HG03175 (cell line): ENCODE measurements around the gene PHF21B.
"Not testable (repeated sequence)": the region's sequence is repeated elsewhere in the genome, so short reads cannot be mapped to it uniquely, and the experiment has no call there.

Experiments
- ATAC-seq: cut with Tn5 transposase; IDR thresholded peaks from one replicate; pipeline ENCODE4 v1.9.1; 2021; ENCODE audit warnings: mild to moderate bottlenecking, moderate library complexity; ENCODE audit not compliant: unreplicated experiment

PHF21B gene

DNA sequence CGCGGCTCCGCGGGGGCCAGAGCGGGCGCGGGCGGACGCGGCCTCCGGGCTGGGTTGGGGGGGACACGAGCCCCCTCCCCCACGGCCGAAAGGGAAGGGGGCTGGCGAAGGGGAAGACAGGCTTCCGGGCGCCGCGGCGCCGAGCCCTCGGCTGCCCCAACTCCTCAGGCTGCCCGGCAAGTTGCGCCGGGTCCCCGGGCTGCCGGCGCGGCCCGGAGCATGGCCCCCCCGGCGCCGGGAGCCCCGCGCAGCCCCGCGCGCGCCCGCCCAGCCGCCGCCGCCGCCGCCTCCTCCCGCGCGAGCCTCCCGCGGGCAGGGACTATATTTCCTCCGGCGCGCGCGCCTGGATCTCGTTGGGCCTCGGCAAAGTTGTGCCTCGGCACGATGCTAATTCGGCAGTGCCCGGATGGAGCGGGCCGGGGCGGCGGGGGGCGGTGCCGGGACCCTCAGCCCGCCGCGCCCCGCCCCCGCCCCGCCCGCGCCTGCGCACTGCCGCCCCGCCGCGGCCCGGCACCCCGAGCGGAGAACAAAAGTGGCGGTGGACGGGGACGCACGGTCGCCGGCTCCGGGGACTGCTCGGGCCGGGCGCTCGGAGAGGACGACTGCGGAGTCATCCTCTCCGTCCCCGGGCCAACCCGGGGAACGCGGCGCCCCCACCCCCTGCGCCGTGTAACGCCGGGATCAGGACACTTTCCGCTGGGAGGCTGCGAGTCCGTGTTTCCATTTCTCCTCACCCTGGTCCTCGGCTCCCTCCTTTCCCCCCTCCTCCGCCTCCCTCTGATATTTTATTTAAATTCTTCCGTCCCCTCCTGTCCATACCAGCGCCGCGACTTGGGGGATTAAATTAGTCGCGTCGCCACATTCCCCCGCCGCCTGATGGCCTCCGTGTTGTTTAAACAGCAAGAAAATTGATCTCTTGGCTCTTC, at the start of gene PHF21B:
TSS of gene PHF21B (minus strand) at position 400 of the 926 bp plus-strand sequence. CDS start 456 bp downstream, outside the sequence.
- ATAC-seq = no peak

DNA sequence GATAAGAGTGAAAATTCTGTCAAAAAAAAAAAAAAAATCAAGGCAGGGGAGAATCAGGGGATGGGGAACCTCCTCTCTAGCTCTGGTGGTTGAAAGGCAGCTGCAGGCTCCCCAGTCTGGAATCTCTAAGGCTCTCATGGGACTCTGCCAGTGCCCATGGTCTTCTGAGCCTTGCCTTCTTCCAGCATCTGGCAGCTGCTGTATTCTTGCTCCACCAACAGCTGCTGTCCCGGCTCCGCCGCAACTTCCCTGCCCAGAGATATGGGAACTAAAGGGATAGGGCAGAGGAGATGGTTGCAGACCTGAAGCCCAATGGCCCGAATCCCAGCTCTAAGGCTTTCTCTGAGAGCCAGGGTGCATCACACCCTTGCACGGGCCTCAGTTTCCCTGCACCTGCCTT, 49.5 kb upstream of the PHF21B start:
- no peak for ATAC-seq

DNA sequence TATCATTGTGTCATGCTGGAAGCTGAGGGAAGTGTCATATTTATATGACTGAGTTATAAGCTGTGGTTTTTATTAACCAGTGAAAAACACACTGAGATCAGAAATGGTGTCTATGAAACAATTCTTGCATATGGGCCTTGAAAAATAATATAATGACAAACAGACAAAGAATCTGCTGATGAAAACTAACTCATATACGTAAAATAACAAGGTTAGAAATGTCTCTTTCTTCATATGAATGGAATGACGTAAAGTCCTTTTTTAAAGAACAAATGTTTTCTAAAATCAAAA, 48.8 kb upstream of the PHF21B start:
- no peak for ATAC-seq

DNA sequence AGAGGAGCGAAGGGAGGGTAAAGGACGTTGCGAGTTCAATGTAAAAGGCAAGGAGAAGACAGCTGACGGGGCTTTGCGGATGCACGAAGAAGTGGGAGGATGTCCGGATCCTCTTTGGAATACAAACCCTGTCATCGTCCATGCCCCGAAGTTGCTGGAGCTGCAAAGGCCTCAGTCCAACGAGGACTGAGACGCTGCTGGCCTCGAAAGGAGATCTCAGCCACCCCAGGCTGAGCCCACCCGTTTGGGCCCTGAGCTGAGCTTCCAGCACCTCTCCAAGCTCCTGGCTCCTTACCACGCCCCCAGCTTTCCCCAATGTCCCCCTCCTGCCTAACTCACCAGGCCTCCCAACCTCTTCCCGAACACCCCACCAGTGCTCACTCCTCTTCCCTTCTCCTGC, 46.1 kb upstream of the PHF21B start:
- ATAC-seq = no peak

DNA sequence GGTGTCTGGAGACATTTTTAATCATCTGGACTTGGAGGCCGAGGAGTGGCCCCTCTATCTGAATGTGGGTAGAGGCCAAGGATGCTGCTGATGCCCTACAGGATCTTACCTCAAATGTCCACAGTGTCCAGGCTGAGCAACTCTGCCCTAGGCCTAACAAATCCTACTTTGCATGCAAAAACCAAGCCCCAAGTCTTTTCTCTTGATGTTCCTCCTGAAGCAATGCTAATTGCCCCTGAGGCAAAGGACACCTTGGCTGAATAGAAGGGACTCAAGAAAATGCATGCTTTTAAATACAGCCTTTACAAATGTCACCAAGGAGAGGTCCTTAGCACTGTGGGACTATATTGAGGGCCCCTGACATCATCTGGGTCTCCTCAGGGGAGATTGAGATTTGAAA, 43.8 kb upstream of the PHF21B start:
- no peak for ATAC-seq

DNA sequence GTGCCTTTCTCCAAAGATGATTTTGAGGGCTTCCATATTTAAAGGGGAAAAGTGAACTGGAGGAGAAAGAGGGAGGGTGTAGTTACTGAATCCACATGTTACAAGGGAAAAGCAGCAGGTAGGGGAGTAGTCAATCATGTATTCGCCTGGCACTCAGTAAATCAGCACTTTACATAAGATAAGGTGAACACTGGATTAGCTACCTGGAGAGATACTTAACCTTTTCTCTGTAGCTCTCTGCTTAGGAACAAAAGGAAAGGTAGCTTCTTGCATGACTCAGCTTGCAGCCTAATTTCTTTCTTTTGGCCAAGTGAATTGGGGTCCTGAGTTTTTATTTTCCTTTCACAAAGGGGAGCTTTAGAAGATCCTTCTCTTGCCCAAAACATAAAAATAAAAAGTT, 43.3 kb upstream of the PHF21B start:
- ATAC-seq = no peak

DNA sequence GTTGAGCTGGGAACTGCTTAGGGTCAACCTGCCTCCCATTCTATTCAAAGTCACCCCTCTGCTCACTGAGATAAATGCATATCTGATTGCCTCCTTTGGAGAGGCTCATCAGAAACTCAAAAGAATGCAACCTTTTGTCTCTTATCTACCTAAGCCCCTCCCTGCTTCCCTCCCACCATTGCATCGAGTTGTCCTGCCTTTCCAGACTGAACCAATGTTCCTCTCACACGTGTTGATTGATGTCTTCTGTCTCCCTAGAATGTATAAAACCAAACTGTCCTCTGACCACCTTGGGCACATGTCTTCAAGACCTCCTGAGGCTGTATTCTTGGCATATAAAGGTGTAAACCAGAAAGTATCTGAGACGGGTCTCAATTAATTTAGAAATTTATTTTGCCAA, 42.9 kb upstream of the PHF21B start:
- not testable (repeated sequence) for ATAC-seq

DNA sequence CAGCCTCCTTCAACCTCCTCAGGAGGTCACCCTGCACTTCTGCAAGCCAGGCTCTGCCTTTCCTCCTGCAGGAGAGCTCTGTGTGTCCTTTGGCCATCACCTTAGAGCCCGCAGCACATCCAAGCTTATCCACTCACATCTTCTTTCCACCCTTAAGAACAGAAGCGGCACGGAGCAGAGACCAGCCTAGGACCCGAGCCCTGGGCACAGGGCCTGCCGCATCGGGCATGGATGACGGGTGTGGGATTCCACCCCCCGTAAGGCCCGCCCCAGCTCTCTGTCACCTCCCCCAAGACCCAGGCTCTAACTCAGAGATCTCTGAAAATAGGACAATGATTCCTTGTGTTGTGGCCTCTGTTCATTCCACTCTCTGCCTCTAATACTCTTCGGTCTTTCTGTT, 42.1 kb upstream of the PHF21B start:
- ATAC-seq = no peak

DNA sequence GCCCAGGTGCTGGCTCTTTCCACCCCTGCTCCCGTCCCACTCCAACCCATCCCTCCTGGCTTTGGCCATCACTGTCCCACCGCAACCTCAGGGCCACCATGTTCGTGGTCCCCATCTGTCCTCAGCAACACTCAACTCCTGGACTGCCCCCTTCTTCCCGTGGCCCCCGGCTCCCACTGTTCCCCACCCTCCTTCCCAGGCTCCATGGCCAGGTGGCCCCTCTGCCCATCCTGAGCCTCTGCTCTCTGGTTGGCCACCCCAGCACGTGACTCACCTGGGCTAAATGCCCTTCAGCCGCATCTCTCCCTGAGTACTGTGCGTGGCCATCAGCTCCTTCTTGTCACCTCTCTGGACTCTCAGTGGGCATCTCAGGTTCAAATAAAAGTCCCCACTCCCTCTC, 41.6 kb upstream of the PHF21B start:
- ATAC-seq = no peak

DNA sequence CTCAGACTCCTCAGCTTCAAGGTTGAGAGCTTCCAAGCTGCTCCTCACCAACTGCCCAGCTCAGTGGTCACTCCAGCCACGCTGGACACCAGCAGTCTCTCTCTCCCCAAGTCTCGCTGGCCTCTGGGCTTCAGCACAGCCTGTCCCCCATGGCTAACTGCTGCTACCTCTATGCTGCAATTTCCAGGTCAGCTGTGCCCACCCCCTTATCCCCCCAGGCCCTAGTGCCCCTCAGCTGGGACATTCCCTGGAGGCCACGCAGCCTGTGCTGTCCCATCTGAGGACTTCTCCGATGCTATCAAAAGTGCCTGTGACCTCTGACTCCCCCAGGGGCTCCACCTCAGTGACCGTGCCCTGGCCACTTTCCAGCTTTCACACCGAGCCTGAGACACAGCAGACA, 37.5 kb upstream of the PHF21B start:
- no peak for ATAC-seq

DNA sequence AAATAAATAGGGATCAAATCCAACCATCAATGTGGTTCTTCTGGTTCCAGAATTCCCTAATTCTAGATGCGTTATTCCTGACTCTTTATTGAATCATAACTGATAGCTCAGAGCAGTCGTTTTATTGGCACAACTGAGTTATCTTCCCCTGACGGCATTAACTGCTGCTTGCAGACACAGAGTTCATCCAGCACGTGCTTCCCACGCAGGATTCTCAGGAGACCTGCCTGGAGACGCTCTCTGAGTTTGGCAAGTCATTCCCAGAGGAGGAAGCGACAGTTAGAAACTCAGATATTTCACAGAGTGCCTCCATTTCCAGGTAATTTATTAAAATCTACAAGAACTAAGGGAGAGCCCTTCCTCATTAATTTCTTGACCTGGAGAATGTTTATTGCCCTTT, 35.4 kb upstream of the PHF21B start:
- ATAC-seq = no peak

DNA sequence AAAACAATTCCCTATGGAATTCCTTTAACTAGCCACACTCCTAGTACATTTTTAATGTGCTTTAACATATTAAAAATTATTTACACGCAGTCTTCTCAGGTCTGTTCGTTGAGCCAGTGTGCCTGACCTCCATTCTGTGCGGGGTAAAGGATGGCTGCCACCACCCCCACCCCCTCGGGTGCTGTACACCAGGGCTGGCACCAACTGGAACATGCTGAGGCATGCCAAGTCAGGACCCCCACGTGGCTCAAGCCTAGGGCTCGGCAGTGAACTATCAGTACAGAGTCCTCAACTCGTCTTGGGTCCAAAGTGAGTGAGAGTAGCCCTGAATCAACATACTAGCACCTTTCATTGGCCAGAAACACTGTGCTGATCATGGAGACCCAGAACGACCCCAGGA, 32.5 kb upstream of the PHF21B start:
- ATAC-seq = no peak

DNA sequence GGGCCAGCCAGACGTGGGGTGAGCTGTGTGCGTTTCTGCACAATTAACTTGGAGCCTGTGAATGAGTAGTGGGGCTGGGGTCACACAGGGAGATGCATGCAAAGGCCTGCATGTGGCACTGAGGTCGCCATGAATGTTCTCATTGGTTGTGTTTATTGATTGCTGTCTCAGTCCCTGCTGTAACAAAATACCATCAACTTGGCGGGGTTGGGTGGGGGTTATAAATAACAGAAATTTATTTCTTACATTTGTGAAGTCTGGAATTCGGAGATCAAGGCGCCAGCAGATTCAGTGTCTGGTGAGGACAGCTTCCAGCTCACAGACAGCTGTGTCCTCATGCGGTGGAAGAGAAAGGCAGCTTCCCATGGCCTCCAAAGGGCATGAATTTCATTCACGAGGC, 29.3 kb upstream of the PHF21B start:
- ATAC-seq = no peak

DNA sequence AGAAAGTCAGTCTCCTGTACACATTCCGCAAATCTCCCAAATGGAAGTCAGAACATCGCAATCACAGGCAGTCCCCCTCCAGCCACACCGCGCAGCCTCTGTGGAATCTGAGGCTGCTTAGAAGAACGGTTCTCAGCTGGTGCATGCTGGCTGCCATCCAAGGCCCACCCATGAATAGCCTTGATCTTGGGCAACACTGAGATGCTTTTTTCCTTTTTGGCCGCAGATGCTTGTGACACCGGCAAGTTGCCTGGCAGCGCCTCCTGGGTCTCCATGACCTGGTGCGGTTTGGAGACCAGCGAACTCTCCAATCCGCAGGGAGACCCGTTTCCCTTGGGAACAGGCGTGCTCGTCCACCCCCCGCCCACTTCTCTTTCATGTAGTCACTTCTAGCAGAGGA, 26.3 kb upstream of the PHF21B start:
- no peak for ATAC-seq

DNA sequence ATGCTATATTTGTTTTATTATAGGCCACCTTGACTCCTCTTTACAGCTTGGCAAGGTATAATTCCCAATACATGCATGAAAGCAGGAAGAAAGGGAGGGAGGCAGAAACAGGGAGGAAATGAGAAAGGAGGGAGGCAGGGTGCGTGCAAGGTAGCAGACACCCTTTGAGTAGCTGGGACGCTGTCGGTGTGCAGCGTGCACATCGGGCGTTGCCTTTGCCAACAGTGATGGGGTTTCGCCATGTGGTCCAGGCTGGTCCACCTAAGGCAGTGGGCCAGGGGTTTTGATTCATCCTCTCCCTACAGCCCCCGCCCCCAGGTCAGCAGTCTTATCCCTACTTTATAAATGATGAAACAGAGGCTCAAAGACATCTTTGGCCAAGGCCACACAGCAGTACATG, 25.0 kb upstream of the PHF21B start:
- no peak for ATAC-seq

DNA sequence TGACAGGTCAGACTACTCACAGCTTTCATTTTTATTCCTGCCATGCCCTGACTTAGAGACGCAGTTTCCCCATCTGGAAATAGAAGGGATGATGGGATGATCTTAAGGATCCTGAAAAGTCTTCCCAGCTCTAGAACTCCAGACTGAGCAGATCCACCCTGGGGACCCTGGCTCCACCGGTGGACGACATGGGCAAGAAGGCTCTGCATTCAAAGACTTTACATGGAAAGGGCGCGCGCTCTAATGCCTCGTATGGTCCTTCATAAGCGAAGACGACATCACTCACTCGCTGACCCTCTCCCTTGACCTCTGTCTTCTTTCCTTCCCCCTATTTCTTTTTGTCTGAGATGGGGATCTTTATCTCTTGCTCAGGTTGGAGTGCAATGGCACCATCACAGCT, 24.4 kb upstream of the PHF21B start:
- ATAC-seq = no peak

DNA sequence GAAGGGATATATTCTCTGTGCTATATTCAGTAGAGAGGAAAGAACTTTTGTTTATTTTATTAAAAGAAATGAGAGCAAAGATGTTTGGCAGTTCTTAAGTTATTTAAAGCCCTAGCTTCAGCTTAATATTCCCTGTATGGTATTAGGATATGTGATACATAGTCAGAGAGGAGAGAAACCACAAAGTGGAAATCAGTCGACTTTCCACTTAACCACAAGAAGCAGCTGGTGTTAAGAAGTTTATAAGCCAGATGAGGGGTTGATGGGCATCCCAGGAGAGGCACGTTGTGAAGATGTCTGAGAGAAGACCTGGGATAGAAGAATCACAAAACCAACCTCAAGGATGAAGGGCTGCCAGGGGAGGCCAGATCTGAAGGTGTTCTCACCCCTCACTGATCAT, 23.3 kb upstream of the PHF21B start:
- ATAC-seq = no peak

DNA sequence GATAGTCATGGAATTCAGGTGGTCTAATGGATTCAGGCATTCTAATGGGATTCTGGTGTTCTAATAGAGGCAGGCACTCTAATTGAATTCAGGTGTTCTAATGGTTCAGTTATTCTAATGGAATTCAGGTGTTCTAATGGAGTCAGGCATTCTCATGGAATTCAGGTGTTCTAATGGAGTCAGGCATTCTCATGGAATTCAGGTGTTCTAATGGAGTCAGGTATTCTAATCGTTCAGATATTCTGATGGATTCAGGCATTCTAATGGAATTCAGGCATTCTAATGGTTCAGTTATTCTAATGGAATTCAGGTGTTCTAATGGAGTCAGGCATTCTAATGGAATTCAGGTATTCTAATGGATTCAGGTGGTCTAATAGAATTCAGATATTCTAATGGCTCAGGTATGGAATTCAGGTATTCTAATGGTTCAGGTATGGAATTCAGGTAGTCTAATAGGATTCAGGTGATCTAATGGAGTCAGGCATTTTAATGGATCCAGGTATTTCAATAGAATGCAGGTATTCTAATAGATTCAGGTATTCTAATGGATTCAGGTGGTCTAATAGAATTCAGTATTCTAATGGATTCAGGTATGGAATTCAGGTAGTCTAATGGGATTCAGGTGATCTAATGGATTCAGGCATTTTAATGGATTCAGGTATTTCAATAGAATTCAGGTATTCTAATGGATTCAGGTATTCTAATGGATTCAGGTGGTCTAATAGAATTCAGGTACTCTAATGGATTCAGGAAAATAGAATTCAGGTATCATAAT, 22.0 kb upstream of the PHF21B start:
- ATAC-seq = no peak

DNA sequence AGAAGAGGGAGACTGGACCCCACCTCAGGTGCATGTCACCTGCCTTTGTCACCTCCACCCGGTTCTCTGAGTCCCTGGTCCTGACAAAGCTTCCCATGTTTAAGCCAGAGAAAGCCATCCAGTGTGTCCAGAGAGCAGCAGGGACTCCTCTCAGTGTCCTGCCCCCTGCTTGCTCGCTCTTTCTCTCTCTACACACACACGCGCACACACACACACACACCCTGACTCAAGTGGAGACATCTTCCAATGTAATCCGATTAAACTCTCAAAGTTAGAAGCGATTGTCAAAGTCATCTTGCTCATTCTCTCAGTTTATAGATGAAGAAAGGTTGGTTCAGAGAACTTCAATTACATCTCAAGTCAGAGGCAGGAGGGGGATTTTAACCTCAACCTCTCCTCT, 19.7 kb upstream of the PHF21B start:
- ATAC-seq = no peak

DNA sequence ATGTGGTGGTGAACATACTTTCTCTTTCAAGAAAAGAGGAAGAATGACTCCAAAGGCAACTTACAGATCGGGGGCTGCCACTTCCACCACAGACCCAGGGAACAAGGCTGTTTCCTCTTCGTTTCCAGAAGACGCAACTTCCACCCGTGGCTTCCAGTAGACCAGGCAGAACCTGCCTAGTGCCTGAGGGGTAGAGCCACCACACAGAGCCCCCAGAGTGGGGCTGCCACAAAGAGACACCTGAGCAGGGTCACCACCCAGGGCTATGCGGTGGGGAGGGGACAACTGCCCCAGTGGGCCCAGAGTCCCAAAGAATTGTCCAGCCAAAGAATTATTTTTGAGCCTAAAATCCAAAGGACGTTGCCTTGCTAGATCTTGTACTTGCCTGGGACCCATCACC, 16.7 kb upstream of the PHF21B start:
- no peak for ATAC-seq

DNA sequence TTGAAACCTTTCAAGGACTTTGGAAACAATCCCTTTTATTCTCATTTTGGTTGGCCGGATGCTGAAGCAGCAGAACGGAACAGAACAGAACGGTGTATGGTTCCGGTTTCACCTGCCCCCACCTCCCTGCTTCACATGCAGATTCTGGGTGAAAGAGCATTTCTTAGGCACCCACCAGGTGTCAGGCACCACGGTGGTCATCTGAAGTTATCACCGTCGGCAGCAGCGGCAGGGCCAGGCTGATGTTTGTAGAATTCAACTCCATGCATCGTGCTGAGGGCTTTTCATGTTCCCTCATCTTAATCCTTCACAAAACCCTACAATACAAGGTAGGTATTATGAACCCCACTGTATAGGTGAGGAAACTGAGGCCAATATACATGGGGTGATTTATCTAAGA, 13.6 kb upstream of the PHF21B start:
- no peak for ATAC-seq

DNA sequence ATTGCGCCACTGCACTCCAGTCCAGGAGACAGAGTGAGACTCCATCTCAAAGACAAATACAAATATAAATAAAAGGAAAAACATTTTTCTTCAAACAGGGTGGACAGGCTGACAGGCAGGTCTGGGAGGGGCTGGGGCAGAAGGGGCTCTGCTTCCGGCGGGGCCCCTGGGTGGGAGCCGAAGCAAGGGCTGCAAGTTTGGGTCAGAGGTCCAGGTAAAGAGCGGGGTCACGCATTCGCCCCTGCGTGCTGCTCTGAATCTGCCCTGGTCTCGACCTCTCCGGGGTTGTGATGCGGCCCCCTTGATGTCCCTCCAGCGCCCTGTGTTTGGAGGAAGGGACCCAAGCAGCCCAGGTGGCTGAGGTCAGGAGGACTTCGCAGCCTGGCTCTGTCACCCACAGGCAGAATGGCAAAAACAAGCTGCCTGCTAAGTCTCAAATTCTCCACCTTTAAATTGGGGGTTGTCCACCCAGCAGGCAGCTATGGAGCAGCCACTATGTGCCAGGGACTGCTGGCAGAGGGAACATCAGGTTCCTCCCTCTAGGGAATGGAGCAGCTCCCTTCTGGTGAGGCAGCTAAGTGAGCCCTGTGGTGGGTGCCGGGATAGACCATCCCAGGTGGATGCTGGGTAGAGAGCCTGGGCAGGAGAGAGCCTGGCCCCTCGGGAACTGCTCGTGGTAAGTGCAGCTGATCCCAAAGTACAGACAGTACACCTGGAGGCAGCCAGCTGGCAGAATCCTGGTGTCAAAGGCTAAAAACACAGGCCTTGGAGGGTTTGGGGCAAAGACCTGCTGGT, 10.3 kb upstream of the PHF21B start:
- no peak for ATAC-seq
